GM19438 (cell line): ENCODE measurements around the gene KIF24.
"Not testable (repeated sequence)": the region's sequence is repeated elsewhere in the genome, so short reads cannot be mapped to it uniquely, and the experiment has no call there.

Experiments
- ATAC-seq: cut with Tn5 transposase; IDR thresholded peaks from one replicate; pipeline ENCODE4 v1.9.1; 2021; ENCODE audit warnings: low read depth; ENCODE audit not compliant: unreplicated experiment

The KIF24 gene

DNA sequence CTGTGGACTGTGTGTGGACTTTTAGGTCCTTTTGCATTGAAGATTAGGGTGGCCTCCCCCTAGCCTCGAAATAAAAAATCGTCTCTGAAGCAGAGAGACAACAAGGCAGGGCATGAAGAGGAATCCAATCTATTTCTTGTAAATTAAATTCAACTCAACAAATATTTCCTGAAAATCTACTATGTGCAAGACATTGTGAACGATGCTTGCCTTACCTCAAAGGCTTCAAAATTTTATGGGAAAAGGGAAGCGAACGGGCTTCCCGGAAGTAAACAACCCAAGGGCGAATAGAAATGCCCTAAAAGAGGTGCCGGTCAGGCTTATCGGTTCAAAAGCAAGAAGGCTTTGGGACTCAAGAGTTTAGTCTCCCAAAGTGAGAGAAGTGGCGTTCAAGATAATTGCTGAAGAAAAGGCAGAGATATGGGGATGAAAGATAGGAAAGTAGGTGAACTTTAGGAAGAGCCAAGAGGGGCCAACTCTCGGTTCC, 525 bp downstream of the KIF24 start:
- no peak for ATAC-seq

DNA sequence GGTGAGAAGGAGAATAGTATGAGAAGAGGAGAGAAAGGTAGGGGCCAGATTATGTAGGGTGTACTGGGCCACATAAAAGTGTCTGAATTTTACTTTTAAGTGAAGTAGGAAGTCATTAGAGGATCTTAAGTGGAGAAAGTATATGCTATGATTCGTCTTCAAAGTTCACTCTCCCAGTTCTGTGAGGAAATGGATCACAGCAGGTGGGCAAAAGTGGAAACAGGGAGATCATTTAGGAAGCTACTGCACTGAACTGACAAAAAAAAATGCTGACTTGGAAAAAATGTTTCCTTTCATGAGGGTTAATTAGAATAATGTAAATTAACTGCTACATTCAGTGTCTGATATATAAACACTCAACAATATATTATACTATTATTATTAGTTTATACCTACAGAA, 2.4 kb downstream of the KIF24 start:
- ATAC-seq = no peak

DNA sequence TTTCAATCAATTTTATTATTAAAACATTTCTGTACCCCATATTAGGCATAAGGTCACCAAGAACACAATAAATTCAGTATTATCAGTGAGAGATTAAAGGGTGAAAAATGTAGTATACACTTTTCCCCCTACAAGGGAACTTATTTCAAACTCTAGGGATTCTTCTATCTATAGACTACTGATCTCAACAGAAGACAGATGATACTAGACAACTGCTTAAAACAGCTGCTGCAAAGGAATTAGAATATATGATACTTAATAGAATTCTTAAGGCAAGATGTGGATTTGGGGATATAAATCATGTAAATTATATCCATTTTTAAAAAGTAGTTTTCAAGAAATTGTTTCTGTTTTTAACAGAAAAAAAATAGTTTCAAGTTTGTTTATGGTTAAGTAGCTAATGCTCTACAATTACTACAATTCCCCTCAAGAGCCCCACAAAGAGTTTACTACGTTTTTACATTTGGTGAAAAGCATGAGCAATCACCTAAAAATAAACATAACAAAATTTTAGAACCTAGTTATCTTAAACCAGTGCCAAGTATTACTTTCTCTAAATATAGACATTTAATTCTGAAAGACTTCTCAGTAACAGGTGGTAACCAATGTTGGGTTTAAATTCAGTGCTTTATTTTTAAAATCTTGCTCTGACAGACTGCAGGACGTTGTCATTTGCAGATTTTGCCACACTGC, 6.0 kb downstream of the KIF24 start:
- no peak for ATAC-seq

DNA sequence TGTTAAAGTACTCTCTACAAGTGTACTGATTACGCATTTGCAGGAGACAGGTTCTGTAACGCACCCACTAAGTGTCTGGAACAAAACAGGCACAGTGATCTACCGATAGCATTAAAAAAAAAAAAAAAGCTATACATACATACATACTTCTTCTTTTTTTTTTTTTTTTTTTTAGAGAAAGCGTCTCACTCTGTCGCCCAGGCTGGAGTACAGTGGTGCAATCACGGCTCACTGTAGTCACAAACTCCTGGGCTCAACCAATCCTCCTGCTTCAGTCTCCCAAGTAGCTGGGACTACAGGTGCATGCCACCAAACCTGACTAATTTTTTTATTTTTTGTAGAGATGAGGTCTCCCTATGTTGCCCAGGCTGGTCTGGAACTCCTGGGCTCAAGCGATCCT, 7.6 kb downstream of the KIF24 start:
- no peak for ATAC-seq

DNA sequence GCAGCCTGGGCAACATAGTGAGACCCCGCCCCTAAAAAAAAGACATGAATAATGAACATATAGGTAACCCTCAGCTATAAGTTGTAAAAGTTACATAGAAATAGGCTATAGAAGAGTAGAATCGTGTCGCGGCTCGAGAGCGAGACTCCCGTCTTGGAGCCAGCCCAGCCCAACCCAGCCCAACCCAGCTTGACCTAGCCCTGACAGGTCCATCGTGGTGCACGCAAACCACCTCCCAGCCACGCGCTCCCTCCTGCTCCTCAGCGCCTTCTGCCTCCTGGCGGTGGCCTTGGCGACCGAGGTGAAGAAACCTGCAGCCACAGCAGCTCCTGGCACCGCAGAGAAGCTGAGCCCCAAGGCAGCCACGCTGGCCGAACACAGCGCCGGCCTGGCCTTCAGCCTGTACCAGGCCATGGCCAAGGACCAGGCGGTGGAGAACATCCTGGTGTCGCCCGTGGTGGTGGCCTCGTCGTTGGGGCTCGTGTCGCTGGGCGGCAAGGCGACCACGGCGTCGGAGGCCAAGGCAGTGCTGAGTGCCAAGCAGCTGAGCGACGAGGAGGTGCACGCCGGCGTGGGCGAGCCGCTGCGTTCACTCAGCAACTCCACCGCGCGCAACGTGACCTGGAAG, 10.8 kb downstream of the KIF24 start:
- ATAC-seq = no peak

DNA sequence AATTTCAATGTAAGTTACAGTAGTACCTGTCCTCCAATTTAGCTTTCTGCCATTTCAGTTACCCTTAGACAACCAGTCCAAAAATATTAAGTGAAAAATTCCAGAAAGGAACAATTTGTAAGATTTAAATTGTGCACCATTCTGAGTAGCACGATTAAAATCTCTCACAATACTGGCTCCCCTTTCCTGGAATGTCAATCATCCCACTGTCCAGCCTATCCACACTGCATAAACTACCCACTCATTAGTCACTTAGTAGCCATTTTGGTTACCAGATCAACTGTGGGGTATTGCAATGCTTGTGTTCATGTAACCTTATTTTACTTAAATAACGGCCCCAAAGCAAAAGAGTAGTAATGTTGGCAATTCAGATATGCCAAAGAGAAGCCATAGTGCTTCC, 11.6 kb downstream of the KIF24 start:
- no peak for ATAC-seq

DNA sequence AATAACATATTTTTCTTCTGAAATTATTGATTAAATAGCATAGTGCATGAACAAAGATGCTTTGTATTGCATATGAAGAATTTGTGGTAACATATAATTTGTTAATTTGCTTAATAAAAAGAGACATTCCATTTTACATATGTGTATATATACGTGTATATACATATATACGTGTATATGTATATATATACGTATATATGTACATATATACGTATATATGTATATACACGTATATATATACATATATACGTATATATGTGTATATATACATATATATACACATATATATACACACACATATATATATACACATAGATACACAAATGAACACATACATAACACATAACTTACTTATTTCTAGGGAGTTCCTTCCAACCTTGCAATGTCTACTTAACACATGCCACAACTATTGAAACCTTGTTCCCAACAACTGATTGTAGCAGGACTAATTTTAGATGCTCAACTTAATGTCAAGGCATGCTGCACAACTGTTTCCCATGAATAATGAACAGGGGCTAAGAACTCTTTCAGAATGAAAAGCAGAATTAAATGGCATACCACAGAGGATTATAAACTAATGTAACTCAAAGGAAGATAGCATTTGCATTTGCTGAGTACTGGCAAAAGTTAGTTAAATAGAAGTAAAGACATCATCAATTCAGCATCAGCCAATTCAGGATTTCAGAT, 17.4 kb downstream of the KIF24 start:
- no peak for ATAC-seq

DNA sequence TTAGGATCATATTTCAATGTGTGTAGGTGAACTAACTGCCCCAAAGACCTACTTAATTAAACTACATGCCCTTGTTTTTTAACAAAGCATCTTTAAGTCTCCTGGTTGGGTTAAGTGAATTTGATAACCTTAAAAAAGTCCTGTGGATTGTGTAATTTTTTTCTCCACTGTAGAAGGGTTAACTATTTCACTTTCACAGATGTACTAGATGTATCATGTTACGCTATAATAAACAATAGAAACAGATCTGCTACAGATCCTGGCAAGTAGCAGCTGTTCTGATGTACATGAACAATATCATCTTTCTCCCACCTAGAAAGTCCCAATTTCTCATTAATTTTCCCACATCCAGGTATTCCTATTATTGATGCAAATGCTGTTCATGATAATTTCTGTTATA, 18.9 kb downstream of the KIF24 start:
- ATAC-seq = no peak

DNA sequence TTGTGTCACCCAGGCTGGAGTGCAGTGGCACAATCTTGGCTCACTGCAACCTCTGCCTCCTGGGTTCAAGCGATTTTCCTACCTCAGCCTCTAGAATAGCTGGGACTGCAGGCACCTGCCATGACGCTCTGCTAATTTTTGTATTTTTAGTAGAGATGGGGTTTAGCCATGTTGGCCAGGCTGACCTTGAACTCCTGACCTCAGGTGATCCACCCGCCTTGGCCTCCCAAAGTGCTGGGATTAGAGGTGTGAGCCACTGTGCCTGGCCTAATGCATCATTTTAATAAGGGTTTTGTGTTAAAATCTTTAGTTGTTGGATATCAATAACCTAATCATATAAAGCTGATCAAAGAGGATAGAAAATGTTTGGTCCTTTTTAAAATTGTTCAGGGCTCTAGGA, 20.8 kb downstream of the KIF24 start:
- not testable (repeated sequence) for ATAC-seq

DNA sequence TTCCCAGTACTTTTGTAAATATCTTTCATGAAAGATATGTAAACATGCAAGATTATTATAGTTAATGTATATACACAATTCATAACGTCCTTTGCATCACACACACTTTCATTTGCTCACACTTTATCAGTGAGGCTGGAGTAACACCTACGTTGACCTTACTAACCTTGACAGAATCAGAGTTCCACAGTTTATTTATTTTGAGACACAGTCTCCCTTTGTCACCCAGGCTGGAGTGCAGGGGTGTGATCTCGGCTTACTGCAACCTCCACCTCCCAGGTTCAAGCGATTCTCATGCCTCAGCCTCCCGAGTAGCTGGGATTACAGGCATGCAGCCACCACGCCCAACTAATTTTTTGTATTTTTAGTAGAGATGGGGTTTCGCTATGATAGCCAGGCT, 28.0 kb downstream of the KIF24 start:
- ATAC-seq = not testable (repeated sequence)

DNA sequence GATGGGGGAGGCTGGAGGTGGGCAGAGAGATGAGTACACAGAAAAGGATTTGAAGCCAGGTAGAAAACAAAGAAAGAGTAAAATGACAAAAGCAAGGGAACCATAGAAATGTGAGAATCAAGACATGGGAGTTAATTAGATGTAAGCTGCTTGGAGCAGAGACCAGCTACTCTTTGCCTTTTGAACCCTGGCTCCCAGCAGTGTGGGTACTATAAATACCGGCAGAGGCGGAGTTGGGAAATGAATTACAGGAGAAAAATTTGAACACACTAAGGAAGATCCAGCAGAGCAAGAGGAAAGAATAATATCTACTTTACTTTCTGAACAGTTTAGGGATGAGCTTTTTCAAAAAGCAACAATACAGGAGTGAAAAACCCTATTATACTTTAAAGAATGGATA, 36.5 kb downstream of the KIF24 start:
- no peak for ATAC-seq

DNA sequence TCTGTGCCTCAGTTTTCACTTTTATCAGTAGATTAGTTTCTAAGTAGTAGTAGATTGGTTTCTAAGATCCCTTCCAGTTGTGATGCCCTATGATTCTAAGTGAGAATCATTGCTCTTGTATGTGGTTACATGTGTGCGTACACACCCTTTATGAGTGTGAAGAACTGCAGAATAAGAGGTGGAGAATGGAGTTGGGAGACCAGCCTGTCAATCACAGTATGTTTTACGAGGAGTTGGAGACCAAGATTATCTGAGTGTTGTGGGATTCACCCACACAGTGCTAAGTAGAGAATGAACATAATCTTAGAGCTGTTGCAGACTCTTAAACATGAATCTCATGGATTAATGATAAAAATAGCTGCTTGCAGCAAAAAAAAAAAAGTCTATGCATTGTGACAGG, 37.6 kb downstream of the KIF24 start:
- no peak for ATAC-seq

DNA sequence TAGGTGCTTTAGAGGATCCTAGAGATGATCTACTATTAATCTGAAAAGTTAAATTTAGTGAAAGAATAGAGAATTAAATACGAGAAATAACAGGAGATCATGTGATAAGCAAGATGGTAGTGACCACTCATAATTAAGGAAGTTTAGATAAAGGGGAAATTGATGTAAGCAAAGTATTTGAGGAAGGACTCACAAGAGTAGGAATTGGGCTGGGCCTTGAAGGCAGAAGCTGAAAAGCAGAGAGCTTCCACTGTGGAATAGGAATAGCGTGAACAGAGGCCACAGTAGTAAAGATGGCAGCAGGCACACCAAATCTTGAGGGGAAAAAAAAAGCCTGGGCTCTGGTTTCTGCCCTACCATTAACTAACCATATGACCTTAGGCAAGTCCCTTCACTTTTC, 38.0 kb downstream of the KIF24 start:
- no peak for ATAC-seq

DNA sequence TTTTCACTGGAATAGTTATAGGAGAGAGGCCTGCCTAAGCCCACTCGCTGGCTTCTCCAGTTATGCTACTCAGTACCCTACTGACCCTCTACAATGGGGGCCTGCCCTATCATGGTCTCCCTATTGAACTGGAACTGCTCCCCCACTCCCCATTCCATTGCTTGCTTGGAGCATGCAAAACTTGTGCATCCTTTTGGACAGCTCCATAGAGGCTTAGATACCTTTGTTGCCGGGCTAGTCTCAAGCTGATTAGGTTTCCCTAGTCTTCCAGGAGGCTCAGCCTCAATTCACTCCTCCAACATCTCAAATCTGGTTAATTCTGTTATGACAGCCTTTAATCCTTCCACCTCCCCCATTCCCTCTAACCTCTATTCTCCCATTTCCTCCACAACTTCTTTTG, 39.9 kb downstream of the KIF24 start:
- no peak for ATAC-seq

DNA sequence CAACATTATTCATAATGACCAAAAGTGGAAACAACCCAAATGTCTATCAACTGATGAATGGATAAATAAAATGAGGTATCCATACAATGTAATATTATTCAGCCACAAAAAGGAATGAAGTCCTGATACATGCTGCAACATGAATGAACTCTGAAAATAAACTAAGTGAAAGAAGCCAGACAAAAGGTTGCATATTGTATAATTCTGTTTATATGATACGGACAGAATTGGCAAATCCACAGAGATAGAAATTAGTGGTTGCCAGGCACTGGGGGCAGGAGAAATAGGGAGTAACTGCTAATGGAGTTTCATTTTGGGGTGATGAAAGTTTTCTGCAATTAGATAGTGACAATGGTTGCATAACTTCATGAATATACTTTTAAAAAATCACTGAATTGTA, 47.0 kb downstream of the KIF24 start:
- ATAC-seq = no peak

DNA sequence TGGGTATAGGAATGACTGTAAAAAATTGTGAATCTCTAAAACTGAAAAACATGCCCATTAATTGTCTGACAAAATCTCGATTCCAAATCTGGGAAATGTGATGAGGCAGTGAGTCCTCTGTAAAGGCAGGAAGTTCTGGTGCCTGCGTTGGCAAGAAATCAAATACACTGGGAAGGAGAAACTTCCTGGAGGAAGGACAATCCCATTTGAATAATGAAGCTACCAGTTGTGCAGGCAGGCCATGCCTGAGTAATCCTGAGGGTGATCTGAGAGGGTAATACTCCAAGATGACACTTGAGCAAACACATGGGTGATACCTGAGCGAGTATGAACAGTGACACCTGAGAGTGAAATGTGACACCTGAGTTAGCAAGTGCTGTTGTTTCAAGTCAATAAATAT, 49.7 kb downstream of the KIF24 start:
- no peak for ATAC-seq
